GM18517 (cell line): ENCODE results near the gene TRPV5.

Experiments used
- ATAC-seq: cut with Tn5 transposase; IDR thresholded peaks from one replicate; pipeline ENCODE4 v1.9.1; 2021; ENCODE audit warnings: mild to moderate bottlenecking, moderate library complexity; ENCODE audit not compliant: unreplicated experiment

TRPV5 gene

DNA sequence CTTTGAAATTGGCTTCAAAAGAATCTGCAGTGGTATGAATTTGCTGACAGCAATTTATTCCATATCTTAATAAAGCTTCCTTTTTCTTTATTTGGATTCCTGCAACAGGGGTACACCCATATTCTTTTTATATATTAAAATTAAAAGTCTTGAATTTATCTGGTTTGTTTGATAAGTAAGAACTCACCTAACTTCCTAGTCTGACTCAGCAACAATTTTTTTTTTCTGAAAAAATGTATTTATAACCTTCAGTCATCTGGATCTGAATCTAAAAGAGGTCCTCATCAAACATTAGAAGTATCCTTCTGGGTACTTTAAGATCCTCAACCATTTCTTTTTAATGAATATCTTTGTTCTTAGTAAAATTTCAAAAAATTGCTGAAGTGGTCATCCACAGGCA, 74.1 kb downstream of the TRPV5 start:
- ATAC-seq: no peak
